SK-N-SH (cell line): ENCODE measurements around the gene RFK.

Experiments
- CTCF ChIP-seq: fragments of 200-600 bp; sonication (generic); IDR thresholded peaks from 2 replicates; pipeline ENCODE4 v1.6.1; 2017; ENCODE audit warnings: antibody characterized with exemption, mild to moderate bottlenecking, moderate library complexity
- EP300 ChIP-seq, 2 experiments: IDR thresholded peaks; 2 replicates each; pipeline versions ENCODE4 v1.4.0 to v1.6.1; 2012; ENCODE audit warnings: borderline replicate concordance in 1 of 2, low read depth in 1 of 2, low read length in 1 of 2
- EZH2phosphoT487 ChIP-seq: fragments of 200-600 bp; sonication (generic); IDR thresholded peaks from 2 replicates; pipeline ENCODE4 v1.6.1; 2017; ENCODE audit warnings: low read depth, mixed run types, mild to moderate bottlenecking, antibody characterized with exemption, moderate library complexity, borderline replicate concordance
- GABPA ChIP-seq: IDR thresholded peaks from 2 replicates; pipeline ENCODE4 v1.4.0; 2012; ENCODE audit warnings: low read depth, mild to moderate bottlenecking
- GATA2 ChIP-seq: sonication (generic); formaldehyde crosslinking; IDR thresholded peaks from 2 replicates; pipeline ENCODE4 v1.5.0; 2020; ENCODE audit warnings: mild to moderate bottlenecking, missing genetic modification reagents
- NRF1 ChIP-seq: IDR thresholded peaks from 2 replicates; pipeline ENCODE4 v1.6.1; 2012; ENCODE audit warnings: low read depth, mild to moderate bottlenecking, low read length
- POLR2AphosphoS5 ChIP-seq: IDR thresholded peaks from 2 replicates; pipeline ENCODE4 v1.6.1; 2012; ENCODE audit warnings: low read depth, low read length
- RAD21 ChIP-seq: IDR thresholded peaks from 2 replicates; pipeline ENCODE4 v1.6.1; 2012; ENCODE audit warnings: mild to moderate bottlenecking, low read length
- REST ChIP-seq: IDR thresholded peaks from 2 replicates; pipeline ENCODE4 v1.6.1; 2012; ENCODE audit warnings: mild to moderate bottlenecking, low read depth, low read length, moderate library complexity
- TAF1 ChIP-seq: IDR thresholded peaks from 2 replicates; pipeline ENCODE4 v1.6.1; 2012; ENCODE audit warnings: low read depth, mild to moderate bottlenecking, low read length, moderate library complexity, borderline replicate concordance
- USF2 ChIP-seq: fragments of 150-350 bp; IDR thresholded peaks from 2 replicates; pipeline ENCODE4 v1.6.1; 2017; ENCODE audit warnings: antibody characterized with exemption, low read length, low read depth, borderline replicate concordance
- YY1 ChIP-seq: IDR thresholded peaks from 2 replicates; pipeline ENCODE4 v1.4.0; 2012; ENCODE audit warnings: low read depth, mild to moderate bottlenecking

GRCh38 chr9:76433836-76434235, 39.6 kb upstream of the RFK start:
- TF ChIP-seq CTCF (no peak), GABPA (no peak), RAD21 (no peak), REST (no peak), NRF1 (no peak), YY1 (no peak), GATA2 (no peak), EP300 (IDR thresholded peaks at IDR 0.05; ENCODE audit: borderline replicate concordance in 1 of 2, low read depth in 1 of 2, low read length in 1 of 2) (no peak), TAF1 (no peak), USF2 (no peak), EZH2phosphoT487 (no peak), POLR2AphosphoS5 (no peak)
